GM06990 (cell line): ENCODE results near the gene RHBDF2.
"Not testable (repeated sequence)": the region's sequence is repeated elsewhere in the genome, so short reads cannot be mapped to it uniquely, and the experiment has no call there.

Experiments
- DNase-seq: peaks from one replicate; pipeline ENCODE4 v3.0.0-alpha.2; 2011; ENCODE audit not compliant: insufficient read length; ENCODE audit errors: extremely low read depth
- H3K27me3 ChIP-seq: replicated peaks from 2 replicates; pipeline ENCODE4 v1.6.0; 2011; ENCODE audit warnings: low read length; ENCODE audit not compliant: control insufficient read depth, insufficient read depth
- H3K36me3 ChIP-seq: 2 replicates; pipeline ENCODE4 v1.5.1; 2011; ENCODE audit warnings: low read length; ENCODE audit not compliant: control insufficient read depth, insufficient read depth
- H3K4me3 ChIP-seq: replicated peaks from 2 replicates; pipeline ENCODE4 v1.5.1; 2011; ENCODE audit warnings: low read depth, mild to moderate bottlenecking, control low read depth, low read length
- CTCF ChIP-seq: IDR thresholded peaks from 2 replicates; pipeline ENCODE4 v1.5.1; 2011; ENCODE audit warnings: low read length, control low read depth, mild to moderate bottlenecking, inconsistent platforms; ENCODE audit not compliant: insufficient read depth, poor library complexity, severe bottlenecking

RHBDF2 gene

GRCh38 chr17:76528156-76528527, 26.9 kb upstream of the RHBDF2 start:
- Histone ChIP-seq H3K36me3 (no peaks in the 10 kb centered on the region), H3K4me3 (peak overlapping the region; percentile 46), H3K27me3 (no peaks in the 10 kb centered on the region)
- DNase-seq: peak; percentile 50
- no peak for TF ChIP-seq CTCF

DNA sequence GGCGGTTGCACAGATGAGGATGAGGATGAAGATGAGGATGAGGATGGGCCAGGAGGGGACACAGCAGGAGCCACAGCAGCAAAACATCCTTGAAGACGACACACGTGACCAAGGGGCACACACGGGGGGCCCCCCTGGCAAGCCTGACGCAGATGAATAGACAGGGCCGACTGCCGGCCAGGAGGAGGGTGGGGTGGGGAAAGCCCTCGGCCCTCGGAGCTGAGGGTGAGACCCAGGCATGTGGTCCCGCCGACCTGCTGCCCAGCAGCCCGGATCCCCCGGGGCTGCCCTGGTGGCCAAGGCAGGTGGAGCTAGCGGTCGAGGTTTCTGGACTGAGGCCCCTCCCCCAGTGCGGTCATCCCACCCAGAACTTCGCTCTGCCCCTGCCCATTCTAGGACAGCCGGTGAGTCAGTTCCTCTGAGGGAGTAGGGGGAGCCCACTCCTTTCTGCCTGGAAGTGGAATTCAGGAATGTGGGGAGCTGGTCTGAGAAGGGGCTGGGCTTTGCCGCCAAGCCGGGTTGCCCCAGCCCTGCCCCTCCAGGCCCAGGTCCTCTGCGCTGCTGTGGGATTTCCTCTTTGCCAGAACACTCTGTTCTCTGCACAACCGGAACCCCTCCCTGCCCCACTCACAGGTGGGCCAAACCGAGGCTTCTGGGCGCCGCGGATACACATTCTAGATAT, 26.3 kb upstream of the RHBDF2 start:
- DNase-seq: peak; percentile 68
- H3K4me3 ChIP-seq: peak overlapping the region; percentile 46
- H3K36me3 ChIP-seq: no peaks in the 10 kb centered on the region
- no peaks in the 10 kb centered on the region for H3K27me3 ChIP-seq
- TF ChIP-seq CTCF: peak; percentile 12

GRCh38 chr17:76527016-76527415, 25.8 kb upstream of the RHBDF2 start:
- not testable (repeated sequence) for DNase-seq, H3K36me3 ChIP-seq, H3K4me3 ChIP-seq, H3K27me3 ChIP-seq

GRCh38 chr17:76525513-76525833, 24.2 kb upstream of the RHBDF2 start:
- not testable (repeated sequence) for DNase-seq, H3K36me3 ChIP-seq, H3K27me3 ChIP-seq, H3K4me3 ChIP-seq

- Histone ChIP-seq H3K27me3 (no peaks in the 10 kb centered on the region), H3K36me3 (no peaks in the 10 kb centered on the region), H3K4me3 (no peak overlapping the region)
- no peak for TF ChIP-seq CTCF
- no peak for DNase-seq
Measured at GRCh38 chr17:76524598-76525512, 23.6 kb upstream of the RHBDF2 start.

DNA sequence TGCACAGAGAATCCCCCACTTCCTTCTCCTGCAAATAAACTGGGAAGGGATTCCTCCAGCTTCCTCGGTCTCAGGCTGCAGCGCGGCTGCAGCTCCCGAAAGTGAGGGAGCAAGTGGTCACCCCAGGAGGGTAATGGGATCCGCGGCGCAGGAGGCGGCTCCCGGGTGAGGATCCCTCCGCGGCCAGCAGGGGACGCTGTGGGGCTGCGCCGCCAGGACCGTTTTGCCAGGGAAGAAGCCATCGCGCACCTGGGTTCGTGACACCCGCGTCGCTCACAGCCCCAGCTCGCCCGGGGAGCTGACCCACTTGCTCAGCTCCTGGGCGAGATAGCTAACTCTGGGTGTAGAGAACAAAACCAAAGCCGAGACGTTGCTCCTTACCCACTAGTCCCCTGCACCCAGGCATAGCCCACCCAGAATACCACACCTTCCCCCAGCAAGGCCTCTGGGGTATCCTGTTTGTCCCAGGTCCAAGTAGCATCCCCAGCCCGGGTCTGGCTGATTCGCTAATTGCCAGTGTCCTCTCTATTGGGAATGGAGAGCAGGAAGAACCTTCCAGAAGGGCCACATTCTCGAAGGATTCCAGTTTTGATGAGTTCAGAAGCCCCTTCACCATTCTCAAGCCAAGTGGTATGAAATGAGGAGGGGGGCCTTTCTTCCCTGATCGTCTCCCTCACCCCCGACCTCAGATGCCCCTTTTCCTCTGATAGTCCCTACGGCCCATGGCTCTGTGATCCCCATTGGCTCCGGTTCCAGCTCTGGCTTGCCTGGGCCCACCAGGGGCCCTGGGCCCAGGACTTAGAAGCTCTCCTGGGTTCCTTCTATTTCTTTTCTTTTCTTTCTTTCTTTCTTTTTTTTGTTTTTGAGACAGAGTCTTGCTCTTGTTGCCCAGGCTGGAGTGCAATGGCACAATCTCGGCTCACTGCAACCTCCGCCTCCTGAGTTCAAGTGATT, 22.1 kb upstream of the RHBDF2 start:
- TF ChIP-seq CTCF: peak; percentile 100
- Histone ChIP-seq H3K4me3 (no peak overlapping the region), H3K36me3 (no peaks in the 10 kb centered on the region), H3K27me3 (no peaks in the 10 kb centered on the region)
- DNase-seq: peak; percentile 83

DNA sequence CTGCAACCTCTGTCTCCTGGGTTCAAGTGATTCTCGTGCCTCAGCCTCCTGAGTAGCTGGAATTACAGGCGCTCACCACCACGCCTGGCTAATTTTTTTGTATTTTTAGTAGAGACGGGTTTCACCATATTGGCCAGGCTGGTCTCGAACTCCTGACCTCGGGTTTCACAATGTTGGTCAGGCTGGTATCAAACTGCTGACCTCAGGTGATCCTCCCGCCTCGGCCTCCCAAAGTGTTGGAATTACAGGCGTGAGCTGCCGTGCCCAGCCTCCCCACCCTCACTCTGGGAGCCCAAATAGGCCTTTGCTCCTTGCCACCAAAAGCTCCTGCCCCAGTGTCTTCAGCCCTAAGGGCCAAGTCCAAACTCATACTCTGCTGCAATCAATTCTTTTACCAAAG, 20.5 kb upstream of the RHBDF2 start:
- not testable (repeated sequence) for H3K27me3 ChIP-seq, DNase-seq, H3K4me3 ChIP-seq, H3K36me3 ChIP-seq
